Tibial nerve (tissue), 4 donors: ENCODE results near the gene VPS13D.

Experiments used
- EP300 ChIP-seq, 2 donors: sonication (generic); formaldehyde crosslinking; IDR thresholded peaks; one replicate each; pipeline ENCODE4 v1.6.1; 2017; ENCODE audit warnings: antibody characterized with exemption in 2 of 2, mild to moderate bottlenecking in 1 of 2
- POLR2A ChIP-seq, 2 donors: fragments of 450-650 bp; IDR thresholded peaks; one replicate each; pipeline ENCODE4 v1.6.1; 2017; ENCODE audit warnings: antibody characterized with exemption in 2 of 2, mild to moderate bottlenecking in 2 of 2, moderate library complexity in 2 of 2
- TF ChIP-seq, protein P1 (sequence below), 5 experiments: fragments of 200-600 bp in 3 of 5; fragments of 450-650 bp in 2 of 5; sonication (generic) in 3 of 5; IDR thresholded peaks; one replicate each; pipeline ENCODE4 v1.5.1; 2016 to 2019; ENCODE audit warnings: antibody characterized with exemption in 5 of 5, mild to moderate bottlenecking in 3 of 5, moderate library complexity in 2 of 5

DNA sequence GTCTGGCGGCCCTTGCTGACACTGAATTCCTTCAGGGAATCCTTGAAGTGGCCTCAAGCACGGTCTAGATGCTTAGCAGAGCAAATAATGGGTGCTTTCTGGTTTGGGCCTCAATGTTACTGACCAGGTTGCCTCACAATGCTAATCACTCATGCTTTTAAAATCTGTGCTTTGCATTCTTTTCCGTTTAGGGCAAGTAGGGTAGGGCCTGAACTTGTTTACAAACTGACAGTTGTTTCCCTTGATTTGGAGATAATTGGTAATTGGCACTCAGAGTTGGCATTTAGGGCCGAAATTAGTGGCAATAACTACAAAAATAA is 1.4 kb downstream of the VPS13D start:
- TF ChIP-seq, protein P1, sequence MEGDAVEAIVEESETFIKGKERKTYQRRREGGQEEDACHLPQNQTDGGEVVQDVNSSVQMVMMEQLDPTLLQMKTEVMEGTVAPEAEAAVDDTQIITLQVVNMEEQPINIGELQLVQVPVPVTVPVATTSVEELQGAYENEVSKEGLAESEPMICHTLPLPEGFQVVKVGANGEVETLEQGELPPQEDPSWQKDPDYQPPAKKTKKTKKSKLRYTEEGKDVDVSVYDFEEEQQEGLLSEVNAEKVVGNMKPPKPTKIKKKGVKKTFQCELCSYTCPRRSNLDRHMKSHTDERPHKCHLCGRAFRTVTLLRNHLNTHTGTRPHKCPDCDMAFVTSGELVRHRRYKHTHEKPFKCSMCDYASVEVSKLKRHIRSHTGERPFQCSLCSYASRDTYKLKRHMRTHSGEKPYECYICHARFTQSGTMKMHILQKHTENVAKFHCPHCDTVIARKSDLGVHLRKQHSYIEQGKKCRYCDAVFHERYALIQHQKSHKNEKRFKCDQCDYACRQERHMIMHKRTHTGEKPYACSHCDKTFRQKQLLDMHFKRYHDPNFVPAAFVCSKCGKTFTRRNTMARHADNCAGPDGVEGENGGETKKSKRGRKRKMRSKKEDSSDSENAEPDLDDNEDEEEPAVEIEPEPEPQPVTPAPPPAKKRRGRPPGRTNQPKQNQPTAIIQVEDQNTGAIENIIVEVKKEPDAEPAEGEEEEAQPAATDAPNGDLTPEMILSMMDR (IDR thresholded peaks at IDR 0.05): no peak
- TF ChIP-seq POLR2A (IDR thresholded peaks at IDR 0.05) (no peak), EP300 (IDR thresholded peaks at IDR 0.05) (no peak)
